ENCODE results near the gene SDK1. TPM values are rescaled to one million over a fixed set of nuclear protein-coding genes. Genes with fewer than 3 reads are reported as not detected.

The SDK1 gene
- total and polyA plus RNA-seq, 2 of the 8 experiments (the other 6 are each of a cell fraction or from before 2014, with no cell fraction given) = 3.3 to 7.2 TPM

DNA sequence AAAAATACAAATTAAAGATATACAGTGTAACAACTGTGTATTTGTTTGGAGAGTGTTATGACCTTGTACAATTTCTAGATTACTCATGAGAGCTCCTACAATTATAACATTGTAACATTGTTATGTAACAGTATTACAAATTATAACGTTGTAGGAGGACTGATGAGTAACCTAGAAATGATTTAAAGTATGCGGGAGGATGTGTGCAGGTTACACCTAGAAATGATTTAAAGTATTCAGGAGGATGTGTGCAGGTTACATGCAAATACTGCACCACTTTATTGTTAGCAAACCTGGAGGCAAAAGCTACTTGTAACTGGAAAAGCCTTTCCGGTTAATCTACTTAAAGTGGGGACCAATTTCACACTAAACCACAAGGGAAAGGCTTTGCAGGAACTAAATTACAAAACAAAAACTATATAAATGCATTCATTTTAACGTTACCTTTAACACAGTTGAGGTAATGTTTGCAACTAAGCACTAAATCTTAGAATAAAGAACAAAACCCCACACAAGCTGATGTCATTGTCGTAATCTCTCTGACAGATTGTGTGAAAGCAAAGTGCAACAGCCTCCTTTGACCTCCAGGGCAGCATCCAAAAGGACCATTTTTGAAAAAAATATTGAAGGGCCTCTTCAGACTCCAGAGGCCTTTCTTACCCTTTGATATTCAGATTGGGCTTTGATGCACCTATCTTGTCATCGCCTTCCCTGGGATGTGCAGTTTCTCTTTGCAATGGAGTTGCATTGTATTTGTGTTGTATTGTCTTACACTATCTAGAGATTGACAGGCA is 858.9 kb downstream of the SDK1 start (continued):
- TF ChIP-seq, protein P1, sequence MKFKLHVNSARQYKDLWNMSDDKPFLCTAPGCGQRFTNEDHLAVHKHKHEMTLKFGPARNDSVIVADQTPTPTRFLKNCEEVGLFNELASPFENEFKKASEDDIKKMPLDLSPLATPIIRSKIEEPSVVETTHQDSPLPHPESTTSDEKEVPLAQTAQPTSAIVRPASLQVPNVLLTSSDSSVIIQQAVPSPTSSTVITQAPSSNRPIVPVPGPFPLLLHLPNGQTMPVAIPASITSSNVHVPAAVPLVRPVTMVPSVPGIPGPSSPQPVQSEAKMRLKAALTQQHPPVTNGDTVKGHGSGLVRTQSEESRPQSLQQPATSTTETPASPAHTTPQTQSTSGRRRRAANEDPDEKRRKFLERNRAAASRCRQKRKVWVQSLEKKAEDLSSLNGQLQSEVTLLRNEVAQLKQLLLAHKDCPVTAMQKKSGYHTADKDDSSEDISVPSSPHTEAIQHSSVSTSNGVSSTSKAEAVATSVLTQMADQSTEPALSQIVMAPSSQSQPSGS (IDR thresholded peaks at IDR 0.05; ENCODE audit: low read length) = no peak
- TF ChIP-seq EP300 (IDR thresholded peaks at IDR 0.05; ENCODE audit: borderline replicate concordance in 1 of 2, low read depth in 2 of 2, low read length in 2 of 2) = no peak
- TF ChIP-seq CTBP2 (IDR thresholded peaks at IDR 0.05; ENCODE audit: borderline replicate concordance, insufficient read depth, insufficient read length, low read length) = no peak
